ENCODE data around the gene ZNF480. TPM values are rescaled to one million over a fixed set of nuclear protein-coding genes. Genes with fewer than 3 reads are reported as not detected.

The ZNF480 gene
- total RNA-seq, 1 donor: 9.4 TPM

GRCh38 chr19:52296400-52296772 is 583 bp upstream of the ZNF480 start:
- peaks cover 12% of the 10 kb centered on the region for H3K4me1 ChIP-seq (ENCODE audit: insufficient read depth, low read length)
- H3K79me2 ChIP-seq (ENCODE audit: insufficient read depth, low read length): no peaks in the 10 kb centered on the region
- H4K20me1 ChIP-seq (ENCODE audit: insufficient read depth, low read length): no peaks in the 10 kb centered on the region
- H3K4me3 ChIP-seq (ENCODE audit: insufficient read depth, low read length): peak overlapping the region; percentile 80
- H3K36me3 ChIP-seq (ENCODE audit: insufficient read depth, low read length): peaks cover 11% of the 10 kb centered on the region
- DNase-seq (ENCODE audit: insufficient read length, low spot score, missing footprints): peak; percentile 66
- no peaks in the 10 kb centered on the region for H3K9me3 ChIP-seq (ENCODE audit: low read depth, low read length)
- peak overlapping the region; percentile 40 for H2AFZ ChIP-seq (ENCODE audit: low read length)
- no peaks in the 10 kb centered on the region for H3K27me3 ChIP-seq (ENCODE audit: insufficient read depth, low read length)
- peak overlapping the region; percentile 40 for H3K27ac ChIP-seq (ENCODE audit: low read depth, low read length)
- peak overlapping the region; percentile 95 for H3K4me2 ChIP-seq (ENCODE audit: insufficient read depth, low read length)
- no peak for TF ChIP-seq CTCF (IDR thresholded peaks at IDR 0.05; ENCODE audit: extremely low read depth, low read depth, low read length)

- peak overlapping the region; percentile 97 for H2AFZ ChIP-seq (ENCODE audit: low read length)
- H3K4me2 ChIP-seq (ENCODE audit: insufficient read depth, low read length): peak overlapping the region; percentile 84
- peak overlapping the region; percentile 93 for H3K27ac ChIP-seq (ENCODE audit: low read depth, low read length)
- no peaks in the 10 kb centered on the region for H3K27me3 ChIP-seq (ENCODE audit: insufficient read depth, low read length)
- peak overlapping the region; percentile 96 for H3K4me3 ChIP-seq (ENCODE audit: insufficient read depth, low read length)
- H4K20me1 ChIP-seq (ENCODE audit: insufficient read depth, low read length): no peaks in the 10 kb centered on the region
- peak; percentile 58 for DNase-seq (ENCODE audit: insufficient read length, low spot score, missing footprints)
- no peaks in the 10 kb centered on the region for H3K79me2 ChIP-seq (ENCODE audit: insufficient read depth, low read length)
- TF ChIP-seq CTCF (IDR thresholded peaks at IDR 0.05; ENCODE audit: extremely low read depth, low read depth, low read length): no peak
- peaks cover 23% of the 10 kb centered on the region for H3K36me3 ChIP-seq (ENCODE audit: insufficient read depth, low read length)
- H3K4me1 ChIP-seq (ENCODE audit: insufficient read depth, low read length): peaks cover 12% of the 10 kb centered on the region
- H3K9me3 ChIP-seq (ENCODE audit: low read depth, low read length): no peaks in the 10 kb centered on the region
Measured at GRCh38 chr19:52297601-52298364, 814 bp downstream of the ZNF480 start.

GRCh38 chr19:52307275-52307674 is 10.3 kb downstream of the ZNF480 start:
- H3K79me2 ChIP-seq (ENCODE audit: insufficient read depth, low read length): no peaks in the 10 kb centered on the region
- H2AFZ ChIP-seq (ENCODE audit: low read length): no peak overlapping the region
- TF ChIP-seq CTCF (IDR thresholded peaks at IDR 0.05; ENCODE audit: extremely low read depth, low read depth, low read length): no peak
- no peak overlapping the region for H3K27ac ChIP-seq (ENCODE audit: low read depth, low read length)
- H4K20me1 ChIP-seq (ENCODE audit: insufficient read depth, low read length): no peaks in the 10 kb centered on the region
- no peak for DNase-seq (ENCODE audit: insufficient read length, low spot score, missing footprints)
- peaks cover 25% of the 10 kb centered on the region for H3K9me3 ChIP-seq (ENCODE audit: low read depth, low read length)
- H3K4me1 ChIP-seq (ENCODE audit: insufficient read depth, low read length): no peaks in the 10 kb centered on the region
- H3K27me3 ChIP-seq (ENCODE audit: insufficient read depth, low read length): no peaks in the 10 kb centered on the region
- no peak overlapping the region for H3K4me2 ChIP-seq (ENCODE audit: insufficient read depth, low read length)
- peaks cover 38% of the 10 kb centered on the region for H3K36me3 ChIP-seq (ENCODE audit: insufficient read depth, low read length)
- no peak overlapping the region for H3K4me3 ChIP-seq (ENCODE audit: insufficient read depth, low read length)

- Histone ChIP-seq H3K4me2 (ENCODE audit: insufficient read depth, low read length) (no peak overlapping the region), H3K36me3 (ENCODE audit: insufficient read depth, low read length) (peaks cover 30% of the 10 kb centered on the region), H4K20me1 (ENCODE audit: insufficient read depth, low read length) (no peaks in the 10 kb centered on the region), H3K4me1 (ENCODE audit: insufficient read depth, low read length) (no peaks in the 10 kb centered on the region), H3K9me3 (ENCODE audit: low read depth, low read length) (peaks cover 28% of the 10 kb centered on the region), H2AFZ (ENCODE audit: low read length) (no peak overlapping the region), H3K27me3 (ENCODE audit: insufficient read depth, low read length) (no peaks in the 10 kb centered on the region), H3K79me2 (ENCODE audit: insufficient read depth, low read length) (no peaks in the 10 kb centered on the region), H3K27ac (ENCODE audit: low read depth, low read length) (no peak overlapping the region), H3K4me3 (ENCODE audit: insufficient read depth, low read length) (no peak overlapping the region)
- TF ChIP-seq CTCF (IDR thresholded peaks at IDR 0.05; ENCODE audit: extremely low read depth, low read depth, low read length): no peak
- DNase-seq (ENCODE audit: insufficient read length, low spot score, missing footprints): no peak
Measured at GRCh38 chr19:52322429-52322828, 25.5 kb downstream of the ZNF480 start.
